K562 (cell line): ENCODE data around the gene TCF12. TPM values are rescaled to one million over a fixed set of nuclear protein-coding genes. Genes with fewer than 3 reads are reported as not detected.

Source experiments
- ATAC-seq: fragments of 200-7000 bp; cut with Tn5 transposase; 3 replicates; pipeline ENCODE4 v1.9.1; 2020; ENCODE audit warnings: moderate library complexity
- BruUV-seq: library from RNA; stranded (reverse); fragments of 400-500 nt; replicated peaks from 2 replicates; lab custom pipeline; 2021; lab: Mats Ljungman, UMichigan
- CTCF ChIA-PET: fragments of 300-600 bp; formaldehyde crosslinking; extraction: SDS; loops from one replicate; lab custom pipeline; 2021; ENCODE audit warnings: low intra/inter-chr PET ratio; lab: Yijun Ruan, JAX
- POLR2A ChIA-PET: fragments of 300-600, 350-650 bp; sonication (Branson Sonifier 250); formaldehyde crosslinking; extraction: SDS; loops from one replicate; lab custom pipeline; 2021; ENCODE audit warnings: antibody characterized with exemption, inconsistent platforms; lab: Yijun Ruan, JAX
- DNase-seq, 4 experiments: peaks; one replicate each; pipeline versions ENCODE4 v3.0.0 to v3.0.0-alpha.2; 2011 to 2018; ENCODE audit warnings: low spot score in 3 of 4, mixed read lengths in 3 of 4; ENCODE audit errors: extremely low read depth in 1 of 4
- FAIRE-seq: peaks from 2 replicates; lab custom pipeline; 2011; peaks lifted over from hg19 to GRCh38; lab: Jason Lieb, UNC
- H2AFZ ChIP-seq: 2 replicates; pipeline ENCODE4 v1.6.0; 2011; ENCODE audit warnings: low read depth, low read length, control low read depth, inconsistent platforms
- H3K27ac ChIP-seq: fragments of 200-600 bp; 3 replicates; pipeline ENCODE4 v1.8.0; 2011; ENCODE audit warnings: low read depth, mild to moderate bottlenecking, control low read depth, inconsistent platforms, low read length, moderate library complexity, mixed read lengths; ENCODE audit errors: extremely low read depth
- H3K27me3 ChIP-seq, 2 experiments: fragments of 300-600 bp in 1 of 2; 2 replicates in 1 of 2; 3 replicates in 1 of 2; pipeline versions ENCODE4 v1.6.0 to v1.8.0; 2011; ENCODE audit warnings: inconsistent platforms in 2 of 2, low read length in 2 of 2, mild to moderate bottlenecking in 1 of 2, mixed read lengths in 1 of 2, moderate library complexity in 1 of 2; ENCODE audit not compliant: control insufficient read depth in 2 of 2, insufficient read depth in 2 of 2
- H3K36me3 ChIP-seq: fragments of 300-600 bp; 3 replicates; pipeline ENCODE4 v1.8.0; 2011; ENCODE audit warnings: mild to moderate bottlenecking, low read length, inconsistent platforms; ENCODE audit not compliant: control insufficient read depth, insufficient read depth
- H3K4me1 ChIP-seq, 2 experiments: fragments of 200-600 bp in 1 of 2; replicated peaks in 1 of 2; 2 replicates in 1 of 2; 3 replicates in 1 of 2; pipeline versions ENCODE4 v1.5.1 to v1.8.0; 2011; ENCODE audit warnings: inconsistent platforms in 2 of 2, low read length in 2 of 2, mild to moderate bottlenecking in 1 of 2, mixed read lengths in 1 of 2, moderate library complexity in 1 of 2; ENCODE audit not compliant: control insufficient read depth in 2 of 2, insufficient read depth in 2 of 2
- H3K4me2 ChIP-seq: 2 replicates; pipeline ENCODE4 v1.6.1; 2011; ENCODE audit warnings: low read length, control low read depth, inconsistent platforms, mixed read lengths; ENCODE audit not compliant: insufficient read depth
- H3K4me3 ChIP-seq: fragments of 200-600 bp; sonication (generic), shearing (Covaris generic); 2 replicates; pipeline ENCODE4 v1.5.1; 2016; ENCODE audit warnings: control low read depth, inconsistent platforms
- H3K79me2 ChIP-seq: fragments of 200-600 bp; 3 replicates; pipeline ENCODE4 v1.8.0; 2011; ENCODE audit warnings: low read length, inconsistent platforms; ENCODE audit not compliant: control insufficient read depth, insufficient read depth
- H3K9ac ChIP-seq, 2 experiments: 2 replicates each; pipeline versions ENCODE4 v1.6.0 to v1.6.1; 2011; ENCODE audit warnings: low read depth in 2 of 2, low read length in 2 of 2, control low read depth in 1 of 2, inconsistent platforms in 1 of 2, mild to moderate bottlenecking in 1 of 2, mixed read lengths in 1 of 2; ENCODE audit not compliant: insufficient read depth in 1 of 2
- H3K9me1 ChIP-seq: one replicate; pipeline ENCODE4 v1.6.0; 2011; ENCODE audit warnings: inconsistent platforms, mild to moderate bottlenecking, low read length, moderate library complexity; ENCODE audit not compliant: control insufficient read depth, insufficient read depth
- H3K9me3 ChIP-seq: replicated peaks from 2 replicates; pipeline ENCODE4 v1.5.1; 2011; ENCODE audit warnings: low read depth, low read length, inconsistent platforms; ENCODE audit not compliant: control insufficient read depth, insufficient read depth
- H4K20me1 ChIP-seq: replicated peaks from 2 replicates; pipeline ENCODE4 v1.6.1; 2011; ENCODE audit warnings: low read length, inconsistent platforms, mixed read lengths; ENCODE audit not compliant: control insufficient read depth, insufficient read depth
- BACH1 ChIP-seq: fragments of 200-800 bp; sonication (Bioruptor generic); IDR thresholded peaks from 2 replicates; pipeline ENCODE4 v1.6.1; 2016; ENCODE audit warnings: missing genetic modification characterization, missing compliant biosample characterization
- C11orf30 ChIP-seq: fragments of 450-650 bp; IDR thresholded peaks from 2 replicates; pipeline ENCODE4 v1.6.1; 2016; ENCODE audit warnings: low read depth, mild to moderate bottlenecking
- SIN3A ChIP-seq, 2 experiments: fragments of 150-350 bp in 1 of 2; IDR thresholded peaks; 2 replicates each; pipeline ENCODE4 v1.6.1; 2011 to 2016; ENCODE audit warnings: borderline replicate concordance in 2 of 2, low read depth in 2 of 2, low read length in 2 of 2, mild to moderate bottlenecking in 2 of 2, moderate library complexity in 2 of 2; ENCODE audit not compliant: control insufficient read depth in 1 of 2
- ZBTB2 ChIP-seq: fragments of 450-650 bp; IDR thresholded peaks from 2 replicates; pipeline ENCODE4 v1.6.1; 2016; ENCODE audit warnings: antibody characterized with exemption
- WGBS: fragments of 100-300 bp; shearing (Covaris generic); methylation state at CpG from one replicate; pipeline ENCODE4 v1.1.6; 2016; ENCODE audit warnings: low coverage, mixed read lengths; ENCODE audit not compliant: insufficient coverage; ENCODE audit errors: missing lambda C conversion rate; 5-methylcytosine and 5-hydroxymethylcytosine counted together
- in situ Hi-C: fragments of 300-500 bp; cut with MboI; formaldehyde crosslinking; loops from 4 replicates; pipeline ENCODE4 v1.15.0; 2018; ENCODE audit warnings: inconsistent platforms, mixed read lengths
- intact Hi-C: fragments of 100-400 bp; cut with micrococcal nuclease; formaldehyde crosslinking; loops from 2 replicates; pipeline ENCODE4 v1.14.2; 2022
- polyA plus RNA-seq, 8 experiments: library from polyadenylated mRNA; depleted of rRNA in 4 of 8; stranded (reverse) in 5 of 8; unstranded in 3 of 8; fragments of >200 nt; fragmentation: Nextera tagmentation in 2 of 8; fragmentation: Illumina TruSeq in 1 of 8; extraction: Ambion mirVana in 2 of 8; extraction: Trizol in 1 of 8; gene quantifications; 2 replicates each; pipeline versions ENCODE4 v1.2.1 to v1.2.3, GENCODE V29; 2011 to 2014; ENCODE audit warnings: inconsistent platforms in 1 of 8, missing spikeins in 1 of 8
- total RNA-seq, 7 experiments: library from RNA; depleted of rRNA in 6 of 7; stranded (reverse); fragments of >200 nt in 6 of 7; fragmentation: Illumina TruSeq in 2 of 7; extraction: Trizol in 2 of 7; gene quantifications; 2 replicates each; pipeline versions ENCODE4 v1.2.1 to v1.2.3, GENCODE V29; 2011 to 2021; ENCODE audit warnings: low replicate concordance in 1 of 7
- TF ChIP-seq, protein P1 (sequence below), 2 experiments: fragments of 450-650 bp in 1 of 2; sonication (generic) in 1 of 2; formaldehyde crosslinking in 1 of 2; IDR thresholded peaks; 2 replicates each; pipeline versions ENCODE4 v1.7.1 to v1.9.0; 2016 to 2022; ENCODE audit warnings: inconsistent platforms in 1 of 2, mild to moderate bottlenecking in 1 of 2, missing genetic modification reagents in 1 of 2

The TCF12 gene
- total and polyA plus RNA-seq, 9 of the 15 experiments (the other 6 are each of a cell fraction or from before 2014, with no cell fraction given), result 10.5 to 132 (median 52.9) TPM

DNA sequence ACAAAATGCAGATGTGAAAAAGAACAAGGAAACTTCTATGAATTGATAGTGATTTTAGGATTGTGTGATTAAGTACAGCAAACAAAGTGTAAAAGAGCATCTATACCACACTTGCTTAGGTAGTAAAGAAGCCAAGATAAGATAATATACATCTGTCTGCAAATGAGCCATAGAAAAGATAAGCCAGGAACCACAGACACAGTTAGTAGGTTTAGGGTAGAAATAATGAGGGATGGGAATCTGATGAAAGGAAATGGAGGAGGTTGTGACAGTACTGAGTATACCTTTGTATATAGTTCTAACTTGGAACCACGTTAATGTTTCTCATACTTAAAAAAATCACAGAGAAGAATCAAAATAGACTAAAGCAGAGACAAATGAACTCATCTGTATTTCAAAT lies 54.0 kb downstream of the TCF12 start (continued):
- no peak for TF ChIP-seq BACH1 (tag)

DNA sequence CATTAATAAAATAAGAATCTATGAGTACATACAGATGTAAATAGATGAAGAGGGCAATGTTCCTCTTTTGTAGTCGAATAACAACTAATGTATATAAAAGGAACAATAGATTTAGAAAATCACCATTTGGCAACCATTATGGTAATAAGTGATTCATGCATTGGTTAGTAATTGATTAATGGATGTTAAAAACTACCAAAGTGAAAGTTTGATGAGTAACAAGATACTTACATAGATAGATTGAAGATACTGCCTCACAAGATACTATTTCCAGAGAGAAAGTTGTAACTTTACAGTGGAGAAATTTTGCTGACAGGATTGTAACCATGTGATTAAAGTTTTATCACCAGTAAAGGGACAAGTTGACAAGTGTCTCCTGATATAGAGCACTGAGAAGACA lies 55.0 kb downstream of the TCF12 start:
- CTCF ChIA-PET, result no interaction called here
- TF ChIP-seq, protein P1, sequence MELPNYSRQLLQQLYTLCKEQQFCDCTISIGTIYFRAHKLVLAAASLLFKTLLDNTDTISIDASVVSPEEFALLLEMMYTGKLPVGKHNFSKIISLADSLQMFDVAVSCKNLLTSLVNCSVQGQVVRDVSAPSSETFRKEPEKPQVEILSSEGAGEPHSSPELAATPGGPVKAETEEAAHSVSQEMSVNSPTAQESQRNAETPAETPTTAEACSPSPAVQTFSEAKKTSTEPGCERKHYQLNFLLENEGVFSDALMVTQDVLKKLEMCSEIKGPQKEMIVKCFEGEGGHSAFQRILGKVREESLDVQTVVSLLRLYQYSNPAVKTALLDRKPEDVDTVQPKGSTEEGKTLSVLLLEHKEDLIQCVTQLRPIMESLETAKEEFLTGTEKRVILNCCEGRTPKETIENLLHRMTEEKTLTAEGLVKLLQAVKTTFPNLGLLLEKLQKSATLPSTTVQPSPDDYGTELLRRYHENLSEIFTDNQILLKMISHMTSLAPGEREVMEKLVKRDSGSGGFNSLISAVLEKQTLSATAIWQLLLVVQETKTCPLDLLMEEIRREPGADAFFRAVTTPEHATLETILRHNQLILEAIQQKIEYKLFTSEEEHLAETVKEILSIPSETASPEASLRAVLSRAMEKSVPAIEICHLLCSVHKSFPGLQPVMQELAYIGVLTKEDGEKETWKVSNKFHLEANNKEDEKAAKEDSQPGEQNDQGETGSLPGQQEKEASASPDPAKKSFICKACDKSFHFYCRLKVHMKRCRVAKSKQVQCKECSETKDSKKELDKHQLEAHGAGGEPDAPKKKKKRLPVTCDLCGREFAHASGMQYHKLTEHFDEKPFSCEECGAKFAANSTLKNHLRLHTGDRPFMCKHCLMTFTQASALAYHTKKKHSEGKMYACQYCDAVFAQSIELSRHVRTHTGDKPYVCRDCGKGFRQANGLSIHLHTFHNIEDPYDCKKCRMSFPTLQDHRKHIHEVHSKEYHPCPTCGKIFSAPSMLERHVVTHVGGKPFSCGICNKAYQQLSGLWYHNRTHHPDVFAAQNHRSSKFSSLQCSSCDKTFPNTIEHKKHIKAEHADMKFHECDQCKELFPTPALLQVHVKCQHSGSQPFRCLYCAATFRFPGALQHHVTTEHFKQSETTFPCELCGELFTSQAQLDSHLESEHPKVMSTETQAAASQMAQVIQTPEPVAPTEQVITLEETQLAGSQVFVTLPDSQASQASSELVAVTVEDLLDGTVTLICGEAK (IDR thresholded peaks at IDR 0.05), result peak; percentile 57; the same call in 1 of the 2 replicates
- TF ChIP-seq, protein P1 (CRISPR knock-in tag; IDR thresholded peaks at IDR 0.05), result no peak
- no peak for TF ChIP-seq SIN3A (IDR thresholded peaks at IDR 0.05; ENCODE audit: borderline replicate concordance in 2 of 2, control insufficient read depth in 1 of 2, low read depth in 2 of 2, low read length in 2 of 2)
- no peak for TF ChIP-seq ZBTB2
- TF ChIP-seq C11orf30, result 0 out of 2 replicates have a peak, but pooled peaks have one; percentile 39

More for the DNA sequence above, 55.0 kb downstream of the TCF12 start:
- POLR2A ChIA-PET, result no interaction called here
- DNase-seq, result no peak
- Histone ChIP-seq H3K27me3 (no peaks in the 10 kb centered on the region), H3K4me2 (no peak overlapping the region), H3K9ac (no peak overlapping the region), H3K27ac (no peak overlapping the region), H3K36me3 (no peaks in the 10 kb centered on the region), H3K9me3 (no peaks in the 10 kb centered on the region), H4K20me1 (no peaks in the 10 kb centered on the region; the same call in 1 of the 2 replicates), H3K4me1 (peaks cover 6 to 31% of the 10 kb centered on the region in 2 experiments), H2AFZ (no peak overlapping the region), H3K4me3 (no peak overlapping the region), H3K79me2 (peaks cover 91% of the 10 kb centered on the region), H3K9me1 (no peaks in the 10 kb centered on the region)
- in situ Hi-C loops, result no loop called here
- ATAC-seq, result no peak
- no peak for FAIRE-seq
- intact Hi-C loops, result loop anchor here (5.0 kb wide), 1 partner anchor 56 kb away; the partner anchor contains the start of gene TCF12
- no TSS peak for BruUV-seq
- WGBS, result 68% methylated on average over 1 of the region's 1 CpG
